ENCODE results near the gene ABCA13. TPM values are rescaled to one million over a fixed set of nuclear protein-coding genes. Genes with fewer than 3 reads are reported as not detected.

The ABCA13 gene
- total RNA-seq, 3 donors from 2014 or later (not counting 1 experiment from before 2014, with no cell fraction given), result 0.05 to 0.09 TPM; not detected in 1

- Mint-ChIP-seq H3K9me3 (no peaks in the 10 kb centered on the region), H3K36me3 (no peaks in the 10 kb centered on the region), H3K27me3 (ENCODE audit: low read depth in 2 of 2) (peaks cover 2 to 15% of the 10 kb centered on the region in 2 donors), H3K27ac (no peak overlapping the region), H3K4me1 (no peaks in the 10 kb centered on the region), H3K4me3 (no peak overlapping the region)
- no peaks in the 10 kb centered on the region for H3K4me1 ChIP-seq (ENCODE audit: control insufficient read depth, insufficient read depth, low read length)
- no peaks in the 10 kb centered on the region for H3K9me3 ChIP-seq (ENCODE audit: control insufficient read depth, insufficient read depth, low read length)
- H3K4me3 ChIP-seq (ENCODE audit: low read length), result no peak overlapping the region
- H3K27me3 ChIP-seq (ENCODE audit: control insufficient read depth, insufficient read depth, low read length), result no peaks in the 10 kb centered on the region
- 83% methylated on average over 5 of the region's 5 CpGs for WGBS (ENCODE audit: insufficient coverage)
- DNase-seq (no peak), ATAC-seq (no peak)
- no peaks in the 10 kb centered on the region for H3K36me3 ChIP-seq (ENCODE audit: control insufficient read depth, insufficient read depth, low read length)
- no peak overlapping the region for H3K27ac ChIP-seq (ENCODE audit: low read length)
- intact Hi-C loops (cut with micrococcal nuclease), result no loop called here
- TF ChIP-seq CTCF (IDR thresholded peaks at IDR 0.05), result no peak
Measured at GRCh38 chr7:48183370-48183743, 12.1 kb downstream of the ABCA13 start.

- intact Hi-C loops (cut with micrococcal nuclease), result no loop called here
- no peaks in the 10 kb centered on the region for H3K27me3 ChIP-seq (ENCODE audit: control insufficient read depth, insufficient read depth, low read length)
- H3K4me3 Mint-ChIP-seq, result no peak overlapping the region
- no peaks in the 10 kb centered on the region for H3K9me3 Mint-ChIP-seq
- no peak overlapping the region for H3K27ac Mint-ChIP-seq
- DNase-seq, result no peak
- no peaks in the 10 kb centered on the region for H3K4me1 Mint-ChIP-seq
- H3K36me3 ChIP-seq (ENCODE audit: control insufficient read depth, insufficient read depth, low read length), result no peaks in the 10 kb centered on the region
- TF ChIP-seq CTCF (IDR thresholded peaks at IDR 0.05), result no peak
- H3K4me3 ChIP-seq (ENCODE audit: low read length), result no peak overlapping the region
- H3K27ac ChIP-seq (ENCODE audit: low read length), result no peak overlapping the region
- peaks cover 2 to 18% of the 10 kb centered on the region in 2 donors for H3K27me3 Mint-ChIP-seq (ENCODE audit: low read depth in 2 of 2)
- WGBS (ENCODE audit: insufficient coverage), result 71% methylated on average over 1 of the region's 1 CpG
- H3K4me1 ChIP-seq (ENCODE audit: control insufficient read depth, insufficient read depth, low read length), result no peaks in the 10 kb centered on the region
- H3K9me3 ChIP-seq (ENCODE audit: control insufficient read depth, insufficient read depth, low read length), result no peaks in the 10 kb centered on the region
- no peaks in the 10 kb centered on the region for H3K36me3 Mint-ChIP-seq
- ATAC-seq, result no peak
Measured at GRCh38 chr7:48183965-48184364, 12.7 kb downstream of the ABCA13 start.

GRCh38 chr7:48188776-48189520 lies 17.7 kb downstream of the ABCA13 start:
- H3K27me3 ChIP-seq (ENCODE audit: control insufficient read depth, insufficient read depth, low read length), result no peaks in the 10 kb centered on the region
- DNase-seq (no peak), ATAC-seq (no peak)
- H3K36me3 Mint-ChIP-seq, result no peaks in the 10 kb centered on the region
- no peaks in the 10 kb centered on the region for H3K9me3 Mint-ChIP-seq
- no peak overlapping the region for H3K27ac ChIP-seq (ENCODE audit: low read length)
- no peaks in the 10 kb centered on the region for H3K4me1 ChIP-seq (ENCODE audit: control insufficient read depth, insufficient read depth, low read length)
- H3K27ac Mint-ChIP-seq, result no peak overlapping the region
- no peak for TF ChIP-seq CTCF (IDR thresholded peaks at IDR 0.05)
- H3K36me3 ChIP-seq (ENCODE audit: control insufficient read depth, insufficient read depth, low read length), result no peaks in the 10 kb centered on the region
- H3K27me3 Mint-ChIP-seq (ENCODE audit: low read depth in 2 of 2), result peaks cover 2 to 18% of the 10 kb centered on the region in 2 donors
- intact Hi-C loops (cut with micrococcal nuclease), result no loop called here
- no peaks in the 10 kb centered on the region for H3K9me3 ChIP-seq (ENCODE audit: control insufficient read depth, insufficient read depth, low read length)
- H3K4me1 Mint-ChIP-seq, result no peaks in the 10 kb centered on the region
- H3K4me3 Mint-ChIP-seq, result no peak overlapping the region
- H3K4me3 ChIP-seq (ENCODE audit: low read length), result no peak overlapping the region
- WGBS (ENCODE audit: insufficient coverage), result 84% methylated on average over 12 of the region's 12 CpGs

- Histone ChIP-seq H3K36me3 (ENCODE audit: control insufficient read depth, insufficient read depth, low read length) (no peaks in the 10 kb centered on the region), H3K27me3 (ENCODE audit: control insufficient read depth, insufficient read depth, low read length) (no peaks in the 10 kb centered on the region), H3K4me1 (ENCODE audit: control insufficient read depth, insufficient read depth, low read length) (no peaks in the 10 kb centered on the region), H3K9me3 (ENCODE audit: control insufficient read depth, insufficient read depth, low read length) (no peaks in the 10 kb centered on the region), H3K27ac (ENCODE audit: low read length) (no peak overlapping the region), H3K4me3 (ENCODE audit: low read length) (no peak overlapping the region)
- H3K4me1 Mint-ChIP-seq, result no peaks in the 10 kb centered on the region
- no peak overlapping the region for H3K4me3 Mint-ChIP-seq
- H3K36me3 Mint-ChIP-seq, result no peaks in the 10 kb centered on the region
- H3K27ac Mint-ChIP-seq, result no peak overlapping the region
- intact Hi-C loops (cut with micrococcal nuclease), result no loop called here
- no CpG with 5 or more reads among the region's 1 CpG for WGBS (ENCODE audit: insufficient coverage)
- no peaks in the 10 kb centered on the region for H3K9me3 Mint-ChIP-seq
- H3K27me3 Mint-ChIP-seq (ENCODE audit: low read depth in 2 of 2), result peaks cover 2 to 6% of the 10 kb centered on the region in 2 donors
- TF ChIP-seq CTCF (IDR thresholded peaks at IDR 0.05), result no peak
- DNase-seq, result no peak
- ATAC-seq, result no peak
Measured at GRCh38 chr7:48192996-48193395, 21.7 kb downstream of the ABCA13 start.

All from natural killer cell (primary cell).